Naive thymus-derived CD4-positive, alpha-beta T cell (primary cell): ENCODE data around the gene SLC13A4. TPM values are rescaled to one million over a fixed set of nuclear protein-coding genes. Genes with fewer than 3 reads are reported as not detected.
A peak's percentile ranks its signal among the peaks of the same experiment; 100 is the strongest.

Experiments used
- ATAC-seq: fragments of 150-1000 bp; cut with Tn5 transposase; 2 replicates; pipeline ENCODE4 v1.10.0; 2021; ENCODE audit warnings: mild to moderate bottlenecking, moderate library complexity
- CTCF ChIA-PET: fragments of 350-600 bp; sonication (Branson Sonifier 250); formaldehyde crosslinking; loops from one replicate; lab custom pipeline; 2021; ENCODE audit warnings: antibody characterized with exemption; lab: Charles Lee
- POLR2A ChIA-PET: fragments of 350-600 bp; sonication (Branson Sonifier 250); formaldehyde crosslinking; loops from one replicate; lab custom pipeline; 2021; ENCODE audit warnings: antibody characterized with exemption, inconsistent platforms; lab: Charles Lee
- DNase-seq, 9 donors: peaks; one replicate each; pipeline versions ENCODE4 v3.0.0 to v3.0.0-alpha.2; 2020 to 2022; ENCODE audit warnings: mixed read lengths in 1 of 9
- H3K27ac ChIP-seq: one replicate; pipeline ENCODE4 v1.7.0; 2013; ENCODE audit warnings: mild to moderate bottlenecking, low read depth, low read length, moderate library complexity
- H3K27me3 ChIP-seq, 2 donors: one replicate each; pipeline ENCODE4 v1.7.0; 2013; ENCODE audit warnings: low read length in 2 of 2, mild to moderate bottlenecking in 2 of 2, moderate library complexity in 2 of 2; ENCODE audit not compliant: control insufficient read depth in 2 of 2, insufficient read depth in 2 of 2
- H3K36me3 ChIP-seq, 3 experiments: 1 replicate in 2 of 3; 2 replicates in 1 of 3; pipeline ENCODE4 v1.7.0; 2013; ENCODE audit warnings: low read length in 3 of 3, mild to moderate bottlenecking in 3 of 3, moderate library complexity in 1 of 3; ENCODE audit not compliant: insufficient read depth in 3 of 3, control insufficient read depth in 2 of 3
- H3K4me1 ChIP-seq, 2 donors: one replicate each; pipeline ENCODE4 v1.7.0; 2013; ENCODE audit warnings: low read length in 2 of 2, mild to moderate bottlenecking in 2 of 2, moderate library complexity in 1 of 2; ENCODE audit not compliant: control insufficient read depth in 2 of 2, insufficient read depth in 2 of 2
- H3K4me3 ChIP-seq: 2 replicates; pipeline ENCODE4 v1.7.0; 2013; ENCODE audit warnings: mild to moderate bottlenecking, low read length
- H3K9me3 ChIP-seq, 3 experiments: 1 replicate in 2 of 3; 2 replicates in 1 of 3; pipeline ENCODE4 v1.7.0; 2013; ENCODE audit warnings: low read length in 3 of 3; ENCODE audit not compliant: control insufficient read depth in 2 of 3
- H3K27ac Mint-ChIP-seq, 9 donors: one replicate each; pipeline ENCODE4 v1.8.0; 2020 to 2022; ENCODE audit warnings: mixed read lengths in 9 of 9, mild to moderate bottlenecking in 8 of 9, moderate library complexity in 5 of 9, inconsistent platforms in 2 of 9
- H3K27me3 Mint-ChIP-seq, 5 donors: one replicate each; pipeline ENCODE4 v1.8.0; 2021 to 2022; ENCODE audit warnings: mixed read lengths in 5 of 5, mild to moderate bottlenecking in 1 of 5
- H3K36me3 Mint-ChIP-seq, 5 donors: one replicate each; pipeline ENCODE4 v1.8.0; 2020 to 2022; ENCODE audit warnings: mixed read lengths in 5 of 5, mild to moderate bottlenecking in 3 of 5, inconsistent platforms in 1 of 5
- H3K4me1 Mint-ChIP-seq, 7 donors: one replicate each; pipeline ENCODE4 v1.8.0; 2020 to 2022; ENCODE audit warnings: mixed read lengths in 7 of 7, mild to moderate bottlenecking in 3 of 7, inconsistent platforms in 1 of 7
- H3K4me3 Mint-ChIP-seq, 10 donors: one replicate each; pipeline ENCODE4 v1.8.0; 2020 to 2022; ENCODE audit warnings: mild to moderate bottlenecking in 10 of 10, mixed read lengths in 10 of 10, moderate library complexity in 6 of 10, inconsistent platforms in 2 of 10
- H3K9me3 Mint-ChIP-seq, 11 donors: one replicate each; pipeline ENCODE4 v1.8.0; 2020 to 2022; ENCODE audit warnings: mixed read lengths in 11 of 11, mild to moderate bottlenecking in 4 of 11, inconsistent platforms in 1 of 11, moderate library complexity in 1 of 11
- intact Hi-C, 2 donors: fragments of 100-400 bp; cut with micrococcal nuclease; formaldehyde crosslinking; loops; one replicate each; pipeline ENCODE4 v1.15.1; 2023
- polyA plus RNA-seq, 2 donors: library from polyadenylated mRNA; unstranded; fragments of 300-500 nt; fragmentation: Illumina TruSeq; gene quantifications; one replicate each; pipeline ENCODE4 v1.2.3, GENCODE V29; 2021
- total RNA-seq, 6 experiments: library from RNA in 5 of 6; stranded (reverse) in 5 of 6; gene quantifications; 1 replicate in 5 of 6; 2 replicates in 1 of 6; pipeline ENCODE4 v1.2.3 and lab custom pipeline; 2021 to 2026

The SLC13A4 gene
- total and polyA plus RNA-seq, 7 experiments from 2014 or later: 0.02 TPM; not detected in 6

DNA sequence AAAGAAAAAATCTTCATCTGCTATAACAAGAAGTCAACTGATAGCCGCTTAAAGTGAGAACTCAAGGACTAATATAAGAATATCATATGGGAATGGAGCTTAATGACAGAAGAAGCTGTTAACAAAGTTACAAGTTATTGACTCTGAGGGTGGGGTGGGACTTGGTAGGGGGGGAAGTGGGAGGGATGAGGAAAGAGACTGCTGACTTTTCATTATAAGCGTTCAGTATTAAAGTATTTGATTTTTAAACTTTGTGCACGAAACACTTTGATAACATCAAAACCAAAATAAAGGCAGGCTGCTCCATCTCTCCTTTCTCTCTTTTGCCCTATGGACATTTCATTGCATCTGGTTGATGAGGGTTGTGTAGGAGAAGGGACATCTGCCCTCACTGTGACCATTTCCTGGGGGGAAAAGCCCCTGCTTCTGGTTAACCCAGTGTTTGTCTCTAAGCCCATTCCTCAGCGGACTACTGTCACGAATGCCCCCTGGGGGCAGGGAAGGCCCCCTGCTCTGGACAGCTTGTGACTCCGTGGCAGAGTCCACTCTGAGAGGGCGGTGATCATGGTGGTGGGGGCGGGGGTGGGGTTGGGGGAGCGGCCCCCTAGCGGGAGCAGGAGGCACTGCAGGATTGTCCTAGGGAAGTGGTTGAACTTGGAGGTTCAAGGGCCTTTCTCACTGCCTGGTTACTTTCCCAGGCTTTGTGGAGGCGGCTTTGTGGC lies 17.4 kb downstream of the SLC13A4 start:
- Mint-ChIP-seq H3K4me3 (no peak overlapping the region), H3K9me3 (no peaks in the 10 kb centered on the region), H3K27me3 (peaks cover 0 to 3% (median 0%) of the 10 kb centered on the region in 5 donors), H3K4me1 (no peaks in the 10 kb centered on the region), H3K36me3 (no peaks in the 10 kb centered on the region), H3K27ac (no peak overlapping the region)
- DNase-seq (no peak), ATAC-seq (peak; percentile 52)
- intact Hi-C loops: no loop called here
- ChIA-PET CTCF (interaction anchor here (0.6 kb wide), 1 partner anchor 74 kb away, joined by 3 read pairs; no protein-coding TSS in a partner anchor), POLR2A (no interaction called here)
- no peaks in the 10 kb centered on the region for H3K27me3 ChIP-seq
- H3K9me3 ChIP-seq: no peaks in the 10 kb centered on the region
- no peaks in the 10 kb centered on the region for H3K4me1 ChIP-seq
- H3K27ac ChIP-seq: no peak overlapping the region
- no peaks in the 10 kb centered on the region for H3K36me3 ChIP-seq
- H3K4me3 ChIP-seq: no peak overlapping the region

GRCh38 chr7:135709508-135709907 lies 18.5 kb downstream of the SLC13A4 start:
- Mint-ChIP-seq H3K27ac (no peak overlapping the region), H3K36me3 (no peaks in the 10 kb centered on the region), H3K4me3 (no peak overlapping the region), H3K4me1 (no peaks in the 10 kb centered on the region), H3K9me3 (no peaks in the 10 kb centered on the region), H3K27me3 (peaks cover 0 to 3% (median 0%) of the 10 kb centered on the region in 5 donors)
- Histone ChIP-seq H3K27ac (no peak overlapping the region), H3K36me3 (no peaks in the 10 kb centered on the region), H3K27me3 (no peaks in the 10 kb centered on the region), H3K4me3 (no peak overlapping the region), H3K9me3 (no peaks in the 10 kb centered on the region), H3K4me1 (no peaks in the 10 kb centered on the region)
- ATAC-seq (no peak), DNase-seq (no peak)
- POLR2A ChIA-PET: no interaction called here
- CTCF ChIA-PET: no interaction called here
- intact Hi-C loops: no loop called here

DNA sequence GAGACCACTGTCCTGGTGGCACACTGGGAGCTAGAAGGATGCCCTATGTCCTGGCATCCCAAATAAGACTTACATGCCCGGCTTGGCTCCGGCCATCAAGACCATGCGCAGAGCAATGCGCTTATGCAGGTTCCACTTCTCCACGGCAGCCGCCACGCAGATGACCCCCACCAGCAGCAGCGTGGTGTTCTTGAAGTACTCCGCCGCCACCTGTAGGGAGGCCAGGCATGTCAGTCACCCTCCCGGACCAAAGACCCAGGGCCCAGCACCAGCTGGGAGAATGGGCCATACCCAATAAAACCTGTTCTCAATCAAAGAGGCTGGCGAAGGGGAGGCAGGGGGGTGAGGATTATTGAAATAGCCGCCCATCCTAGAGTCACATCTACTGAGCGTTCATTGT lies 19.9 kb downstream of the SLC13A4 start:
- intact Hi-C loops: no loop called here
- Mint-ChIP-seq H3K9me3 (no peaks in the 10 kb centered on the region), H3K36me3 (no peaks in the 10 kb centered on the region), H3K27me3 (peaks cover 0 to 3% (median 0%) of the 10 kb centered on the region in 5 donors), H3K27ac (no peak overlapping the region), H3K4me1 (peaks cover 0 to 2% (median 0%) of the 10 kb centered on the region in 7 donors), H3K4me3 (no peak overlapping the region)
- no peak for ATAC-seq
- ChIA-PET POLR2A (no interaction called here), CTCF (no interaction called here)
- no peaks in the 10 kb centered on the region for H3K4me1 ChIP-seq
- H3K27ac ChIP-seq: no peak overlapping the region
- H3K27me3 ChIP-seq: no peaks in the 10 kb centered on the region
- H3K9me3 ChIP-seq: no peaks in the 10 kb centered on the region
- H3K4me3 ChIP-seq: no peak overlapping the region
- no peak for DNase-seq
- H3K36me3 ChIP-seq: no peaks in the 10 kb centered on the region

GRCh38 chr7:135707570-135707966 lies 20.4 kb downstream of the SLC13A4 start:
- H3K36me3 Mint-ChIP-seq: no peaks in the 10 kb centered on the region
- H3K27me3 Mint-ChIP-seq: no peaks in the 10 kb centered on the region
- Histone ChIP-seq H3K4me3 (no peak overlapping the region), H3K27me3 (no peaks in the 10 kb centered on the region), H3K36me3 (no peaks in the 10 kb centered on the region), H3K9me3 (no peaks in the 10 kb centered on the region), H3K4me1 (no peaks in the 10 kb centered on the region), H3K27ac (no peak overlapping the region)
- no peak overlapping the region for H3K4me3 Mint-ChIP-seq
- ChIA-PET POLR2A (no interaction called here), CTCF (no interaction called here)
- DNase-seq: no peak
- intact Hi-C loops: no loop called here
- no peak overlapping the region for H3K27ac Mint-ChIP-seq
- no peaks in the 10 kb centered on the region for H3K9me3 Mint-ChIP-seq
- ATAC-seq: no peak
- peaks cover 0 to 2% (median 0%) of the 10 kb centered on the region in 7 donors for H3K4me1 Mint-ChIP-seq

GRCh38 chr7:135706858-135707569 lies 21.0 kb downstream of the SLC13A4 start:
- H3K36me3 Mint-ChIP-seq: no peaks in the 10 kb centered on the region
- DNase-seq (no peak), ATAC-seq (no peak)
- no peak overlapping the region for H3K4me3 Mint-ChIP-seq
- peaks cover 0 to 2% (median 0%) of the 10 kb centered on the region in 7 donors for H3K4me1 Mint-ChIP-seq
- POLR2A ChIA-PET: no interaction called here
- no peaks in the 10 kb centered on the region for H3K4me1 ChIP-seq
- H3K9me3 ChIP-seq: no peaks in the 10 kb centered on the region
- H3K27me3 Mint-ChIP-seq: no peaks in the 10 kb centered on the region
- H3K4me3 ChIP-seq: no peak overlapping the region
- H3K27ac Mint-ChIP-seq: no peak overlapping the region
- intact Hi-C loops: no loop called here
- no peaks in the 10 kb centered on the region for H3K36me3 ChIP-seq
- H3K27ac ChIP-seq: no peak overlapping the region
- H3K27me3 ChIP-seq: no peaks in the 10 kb centered on the region
- H3K9me3 Mint-ChIP-seq: no peaks in the 10 kb centered on the region
- CTCF ChIA-PET: no interaction called here

DNA sequence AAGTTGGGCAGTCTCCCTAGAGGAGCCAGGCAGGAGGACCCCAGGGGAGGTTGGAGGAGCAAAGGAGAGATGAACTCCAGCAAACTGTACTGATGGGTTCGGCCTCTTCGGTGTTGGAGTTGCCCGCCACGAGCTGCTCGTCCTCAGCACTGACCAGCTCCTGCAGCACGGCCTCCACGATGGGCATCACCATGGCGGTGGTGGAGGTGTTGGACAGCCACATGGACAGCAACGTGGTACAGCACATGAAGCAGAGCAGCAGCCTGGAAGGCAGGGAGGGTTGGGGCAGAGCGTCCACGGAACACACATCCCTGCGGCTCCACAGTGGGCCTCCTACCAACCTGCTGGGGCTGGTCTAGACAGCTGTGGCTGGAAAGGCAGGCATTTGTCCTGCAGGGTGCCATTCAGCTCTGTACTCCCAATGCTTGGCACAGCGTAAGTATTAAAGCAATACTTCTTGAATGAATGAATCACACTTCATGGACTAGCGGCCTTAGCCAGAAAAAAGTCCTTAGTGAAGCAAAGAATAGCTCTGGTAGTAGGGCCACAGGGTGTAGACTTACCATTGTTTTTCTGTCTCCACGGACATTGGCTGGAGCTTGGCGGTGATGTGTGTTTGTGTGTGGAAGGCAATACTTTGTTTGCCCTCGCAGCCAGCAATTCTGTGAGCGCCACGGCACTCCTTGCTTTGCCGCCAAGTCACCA lies 21.8 kb downstream of the SLC13A4 start:
- H3K36me3 Mint-ChIP-seq: peaks cover 0 to under 1% (median 0%) of the 10 kb centered on the region in 5 donors
- ChIA-PET CTCF (no interaction called here), POLR2A (no interaction called here)

More for the DNA sequence above, 21.8 kb downstream of the SLC13A4 start:
- H3K27me3 Mint-ChIP-seq: no peaks in the 10 kb centered on the region
- ATAC-seq (no peak), DNase-seq (no peak)
- H3K27ac Mint-ChIP-seq: no peak overlapping the region
- Histone ChIP-seq H3K4me3 (no peak overlapping the region), H3K36me3 (no peaks in the 10 kb centered on the region), H3K27me3 (no peaks in the 10 kb centered on the region), H3K4me1 (no peaks in the 10 kb centered on the region), H3K27ac (no peak overlapping the region), H3K9me3 (no peaks in the 10 kb centered on the region)
- no peak overlapping the region for H3K4me3 Mint-ChIP-seq
- intact Hi-C loops: no loop called here
- H3K4me1 Mint-ChIP-seq: peaks cover 0 to 2% (median 0%) of the 10 kb centered on the region in 7 donors
- H3K9me3 Mint-ChIP-seq: no peaks in the 10 kb centered on the region
